Measurements from ENCODE around the gene COX5A. TPM values are rescaled to one million over a fixed set of nuclear protein-coding genes. Genes with fewer than 3 reads are reported as not detected.
A peak's percentile ranks its signal among the peaks of the same experiment; 100 is the strongest.
"Not testable (repeated sequence)": the region's sequence is repeated elsewhere in the genome, so short reads cannot be mapped to it uniquely, and the experiment has no call there.

COX5A gene
- polyA plus RNA-seq, 1 donor, result 192 TPM

DNA sequence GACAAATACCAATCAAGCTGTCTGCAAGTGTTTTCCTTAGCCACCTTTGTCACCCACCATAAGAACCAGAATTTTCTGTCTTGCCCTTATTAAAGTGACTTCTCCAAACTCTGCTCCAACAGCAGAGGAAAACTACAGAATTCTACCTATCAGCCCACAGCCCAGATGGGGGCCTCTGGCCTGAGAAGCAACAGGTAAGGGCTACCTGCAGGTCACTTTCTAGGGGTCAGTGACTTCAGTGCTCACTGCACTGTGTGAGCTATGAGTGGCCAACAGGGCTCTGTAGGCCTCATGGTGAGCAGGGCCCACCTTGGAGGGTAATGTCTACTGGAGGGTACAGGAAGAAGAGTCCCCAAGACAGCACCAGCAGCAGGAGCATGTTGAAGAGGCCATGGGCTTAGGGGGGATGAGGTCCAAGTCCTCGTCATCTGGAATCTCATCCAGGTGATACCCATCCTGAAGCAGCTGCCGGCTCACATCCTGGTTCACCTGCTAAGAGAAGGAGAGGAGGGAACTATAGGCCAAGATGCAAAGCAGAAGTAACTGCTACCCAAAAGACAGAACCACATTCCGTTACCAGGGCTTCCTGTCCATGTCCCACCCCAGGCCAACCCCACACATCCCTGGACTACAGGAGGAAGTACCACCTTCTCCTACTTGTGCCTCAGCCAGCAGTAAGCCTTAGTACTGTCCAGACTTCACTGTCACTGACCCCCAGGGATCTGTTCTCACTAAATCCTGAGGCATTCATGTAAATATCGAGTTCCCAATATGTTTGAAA lies 35.4 kb downstream of the COX5A start:
- no peak for DNase-seq

DNA sequence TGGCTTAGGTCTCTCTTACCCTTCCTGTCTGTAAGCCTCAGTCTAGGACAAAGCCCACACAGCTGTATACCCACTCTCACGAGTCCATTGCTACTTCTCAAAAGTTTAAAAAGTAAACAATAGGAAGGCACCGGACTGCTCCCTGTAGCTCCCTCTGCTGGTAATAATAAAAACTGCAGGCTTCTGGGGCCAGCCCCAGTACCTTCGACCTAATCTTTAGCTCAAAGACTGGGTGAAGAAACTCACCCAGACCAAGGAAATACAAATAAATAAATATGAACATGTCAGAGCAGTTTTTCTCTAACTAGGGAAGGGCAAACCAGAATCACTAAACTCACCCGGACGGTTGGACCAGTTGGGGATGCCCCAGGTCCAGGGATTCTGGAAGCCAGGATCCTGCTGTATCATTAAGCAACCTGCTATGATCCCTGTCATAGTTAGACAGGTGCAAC lies 36.2 kb downstream of the COX5A start:
- DNase-seq, result peak; percentile 50

DNA sequence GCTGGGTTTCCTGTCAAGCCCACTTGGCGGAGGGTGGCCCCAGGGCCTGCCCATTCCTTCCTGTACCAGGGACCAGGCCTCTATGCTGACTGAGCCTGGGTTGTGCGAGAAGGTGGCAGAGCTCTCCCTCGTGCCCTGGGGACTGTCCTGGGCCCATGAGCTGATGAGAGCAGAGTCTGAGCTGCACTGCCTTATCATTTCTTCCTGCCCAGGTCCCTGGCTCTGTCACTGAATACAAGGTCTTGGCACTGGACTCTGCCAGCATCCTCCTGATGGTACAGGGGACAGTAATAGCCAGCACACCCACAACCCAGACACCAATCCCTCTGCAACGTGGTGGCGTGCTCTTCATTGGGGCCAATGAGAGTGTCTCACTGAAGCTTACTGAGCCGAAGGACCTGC lies 40.6 kb downstream of the COX5A start:
- no peak for DNase-seq

DNA sequence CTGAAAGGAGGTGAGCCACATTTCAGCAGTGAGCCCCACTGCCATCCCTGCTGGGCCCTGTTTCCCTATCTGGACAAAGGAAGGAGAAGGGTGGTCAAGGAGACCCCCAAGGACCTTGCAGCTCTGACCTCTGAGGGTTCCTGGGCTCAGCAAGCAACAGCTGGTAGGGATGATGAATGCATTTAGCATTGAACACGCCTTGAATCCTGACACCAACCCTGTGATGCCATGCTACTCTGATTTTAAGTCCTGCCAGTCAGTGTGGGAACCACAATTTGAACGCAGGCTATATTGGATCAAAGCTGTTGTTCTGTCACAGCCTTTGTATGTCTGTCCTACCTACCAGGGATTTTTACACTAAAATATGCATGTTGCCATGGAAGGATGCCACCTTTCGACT lies 41.6 kb downstream of the COX5A start:
- DNase-seq, result no peak

DNA sequence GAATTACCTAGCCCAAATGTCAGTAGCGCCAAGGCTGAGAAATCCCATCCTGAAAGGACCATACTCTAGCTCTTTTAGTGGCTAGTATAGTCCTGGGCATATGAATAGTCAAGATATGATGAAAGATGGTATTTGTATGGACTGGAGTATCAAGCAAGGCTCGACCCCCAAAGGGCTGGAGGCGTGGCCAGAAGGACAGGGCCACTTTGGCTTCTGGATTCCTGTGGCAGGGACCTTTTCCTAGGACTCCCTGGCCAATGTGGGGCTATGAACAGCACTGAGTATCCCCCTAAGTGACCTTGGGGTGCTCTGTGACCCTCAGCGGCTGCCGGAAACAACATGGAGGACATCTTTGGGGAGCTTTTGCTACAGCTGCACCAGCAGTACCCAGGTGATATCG lies 42.0 kb downstream of the COX5A start:
- DNase-seq, result no peak

DNA sequence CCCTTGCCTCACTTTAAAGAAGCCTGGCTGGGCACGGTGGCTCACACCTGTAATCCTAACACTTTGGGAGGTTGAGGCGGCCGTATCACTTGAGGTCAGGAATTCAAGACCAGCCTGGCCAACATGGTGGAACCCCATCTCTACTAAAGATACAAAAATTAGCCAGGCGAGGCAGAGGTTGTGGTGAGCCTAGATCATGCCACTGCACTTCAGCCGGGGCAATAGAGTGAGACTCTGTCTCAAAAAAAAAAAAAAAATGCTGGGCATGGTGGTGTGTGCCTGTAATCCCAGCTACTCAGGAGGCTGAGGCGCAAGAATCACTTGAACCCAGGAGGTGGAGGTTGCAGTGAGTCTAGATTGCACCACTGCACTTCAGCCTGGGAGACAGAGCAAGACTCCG lies 43.5 kb downstream of the COX5A start:
- not testable (repeated sequence) for DNase-seq

DNA sequence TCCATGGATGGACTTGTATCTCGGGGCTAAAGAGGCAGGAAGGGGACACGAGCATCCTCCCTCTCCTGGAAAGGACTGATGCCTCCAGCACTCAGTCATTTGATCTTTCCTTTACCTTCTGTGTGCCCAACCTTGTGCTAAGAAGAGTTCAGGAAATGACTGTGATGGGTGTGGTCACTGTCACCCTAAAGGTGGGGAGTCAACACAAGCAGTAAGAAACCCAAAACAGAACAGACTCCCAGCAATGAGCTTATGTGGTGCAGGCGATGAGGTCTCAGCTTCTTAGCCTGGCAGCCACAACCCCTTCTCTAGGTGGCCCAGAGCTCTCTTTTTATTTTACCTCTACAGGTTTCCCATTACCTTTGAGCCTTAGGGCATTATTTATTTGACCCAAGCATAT lies 44.2 kb downstream of the COX5A start:
- DNase-seq, result no peak

DNA sequence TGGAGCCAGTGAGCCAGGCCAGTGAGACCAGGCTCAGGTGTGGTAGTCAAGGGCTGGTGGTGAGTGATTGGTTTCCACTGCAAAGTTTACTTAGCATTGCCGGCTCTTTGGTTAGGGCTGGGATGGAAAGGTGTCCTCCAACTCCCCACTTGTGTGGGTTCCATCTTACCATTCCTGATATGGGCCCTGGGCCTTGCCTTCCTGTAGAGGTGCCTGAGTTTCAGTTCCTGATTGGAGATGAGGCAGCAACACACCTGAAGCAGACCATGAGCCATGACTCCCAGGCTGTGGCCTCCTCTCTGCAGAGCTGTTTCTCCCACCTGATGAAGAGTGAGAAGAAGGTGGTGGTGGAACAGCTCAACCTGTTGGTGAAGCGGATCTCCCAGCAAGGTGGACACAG lies 44.9 kb downstream of the COX5A start:
- DNase-seq, result no peak

DNA sequence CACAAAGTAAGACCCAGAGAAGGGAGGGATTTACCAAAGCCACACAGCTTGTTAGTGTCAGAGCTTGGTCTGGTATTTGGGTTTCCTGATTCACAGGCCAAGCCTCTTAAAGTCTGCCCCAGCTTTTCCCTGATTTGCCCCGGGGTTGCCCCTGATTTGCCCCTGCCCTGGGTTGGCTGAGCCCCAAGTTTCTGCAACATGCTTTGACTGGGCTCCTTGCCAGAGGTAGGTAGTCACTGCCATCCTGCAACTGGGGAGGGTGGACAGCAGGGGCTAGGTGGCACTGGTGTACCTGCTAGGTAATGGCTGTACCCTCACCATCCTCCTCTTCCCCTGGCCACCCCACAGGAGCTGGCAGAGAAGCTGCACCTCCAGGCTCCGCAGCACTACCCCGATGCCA lies 45.6 kb downstream of the COX5A start:
- DNase-seq, result no peak

DNA sequence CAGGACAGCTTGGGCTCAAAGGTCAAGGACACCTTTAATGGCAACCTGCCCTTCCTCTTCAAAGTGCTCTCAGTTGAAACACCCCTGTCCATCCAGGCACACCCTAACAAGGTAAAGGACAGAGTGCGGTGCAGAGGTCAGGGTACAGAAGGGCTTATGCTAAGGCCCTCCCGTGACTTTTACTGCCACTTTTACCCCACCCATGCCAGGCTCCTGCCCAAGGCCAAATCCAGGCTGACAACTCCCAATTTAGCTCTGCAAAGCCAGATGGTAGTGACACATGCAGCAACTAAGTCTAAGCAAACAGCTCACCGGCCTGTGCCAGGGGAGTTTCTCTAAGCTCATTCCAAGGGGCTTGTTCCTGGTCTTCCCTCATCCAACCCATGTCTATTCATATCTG lies 46.4 kb downstream of the COX5A start:
- no peak for DNase-seq

DNA sequence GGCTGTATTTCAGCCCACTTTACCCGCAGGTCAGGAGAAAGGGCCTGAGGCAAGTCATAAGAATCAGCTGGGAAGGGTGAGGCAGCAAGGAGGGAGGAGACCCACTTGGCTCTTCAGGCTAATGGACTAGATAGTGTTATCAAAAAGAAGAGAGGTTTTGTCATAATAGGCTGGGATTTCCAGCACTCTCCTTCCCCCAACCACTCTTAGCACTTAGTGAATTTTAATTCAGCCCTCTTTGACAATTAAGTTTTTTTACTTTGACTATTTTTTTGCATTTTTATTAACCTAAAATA lies 47.3 kb downstream of the COX5A start:
- no peak for DNase-seq

DNA sequence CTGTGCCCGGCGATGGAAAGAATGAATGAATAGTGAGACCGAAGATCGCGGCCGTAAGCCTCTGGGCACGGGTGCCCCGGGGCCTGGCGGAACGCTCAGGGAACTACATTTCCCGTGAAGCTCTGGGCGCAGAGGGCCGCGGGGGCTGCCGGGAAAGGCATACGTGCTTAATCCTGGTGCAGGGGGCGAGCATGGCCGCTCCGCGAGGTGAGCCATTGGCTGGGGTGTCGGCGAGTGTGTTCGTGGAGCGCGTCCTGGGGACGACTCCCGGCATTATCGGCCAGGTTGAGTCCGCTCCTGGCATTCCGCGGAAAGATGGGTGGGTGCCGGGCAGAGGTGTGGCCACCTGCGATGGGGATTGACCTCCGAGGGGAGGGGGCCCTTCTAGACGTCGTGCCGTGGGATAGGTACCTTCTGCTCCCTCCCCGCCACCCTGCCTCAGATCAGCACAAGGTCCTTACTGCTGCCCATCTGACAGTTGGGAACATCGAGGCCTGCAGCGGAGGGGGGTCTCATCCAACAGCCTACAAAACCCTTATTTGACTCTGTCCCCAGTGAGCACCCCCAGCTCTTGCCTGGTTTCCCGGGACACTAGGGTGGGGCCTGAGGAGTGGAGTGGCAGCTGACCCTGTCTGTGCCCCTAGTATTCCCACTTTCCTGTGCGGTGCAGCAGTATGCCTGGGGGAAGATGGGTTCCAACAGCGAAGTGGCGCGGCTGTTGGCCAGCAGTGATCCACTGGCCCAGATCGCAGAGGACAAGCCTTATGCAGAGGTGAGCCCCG lies 47.8 kb downstream of the COX5A start, which contains the start of gene MPI:
Gene MPI, plus strand, starts transcription at position 160 of the 782 bp plus-strand sequence. Its CDS starts 32 bp downstream, at position 192.
- DNase-seq, result peak; percentile 81

DNA sequence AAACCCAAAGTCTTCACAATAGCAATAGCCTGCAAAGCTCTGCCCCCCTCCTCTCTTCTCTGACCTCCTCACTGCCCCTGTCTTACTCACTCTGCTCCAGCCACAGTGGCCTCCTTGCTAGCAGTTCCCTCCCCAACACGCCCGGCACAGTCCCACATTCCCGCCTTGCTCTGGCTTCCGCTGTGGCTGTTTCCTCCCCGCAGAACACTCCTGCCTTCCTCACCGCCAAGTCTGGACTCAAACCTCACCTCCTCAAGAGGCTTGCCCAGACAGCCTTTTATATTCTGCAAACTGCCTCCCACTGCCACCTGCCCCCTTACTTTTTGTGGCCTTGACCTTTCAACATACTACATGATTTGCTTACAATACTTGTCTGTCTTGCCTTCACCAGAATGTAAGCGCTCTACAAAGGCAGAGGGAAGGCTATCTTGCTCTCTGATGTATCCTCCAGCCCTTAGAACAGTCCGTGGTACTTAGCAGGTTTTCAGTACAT lies 48.4 kb downstream of the COX5A start:
- DNase-seq, result no peak

DNA sequence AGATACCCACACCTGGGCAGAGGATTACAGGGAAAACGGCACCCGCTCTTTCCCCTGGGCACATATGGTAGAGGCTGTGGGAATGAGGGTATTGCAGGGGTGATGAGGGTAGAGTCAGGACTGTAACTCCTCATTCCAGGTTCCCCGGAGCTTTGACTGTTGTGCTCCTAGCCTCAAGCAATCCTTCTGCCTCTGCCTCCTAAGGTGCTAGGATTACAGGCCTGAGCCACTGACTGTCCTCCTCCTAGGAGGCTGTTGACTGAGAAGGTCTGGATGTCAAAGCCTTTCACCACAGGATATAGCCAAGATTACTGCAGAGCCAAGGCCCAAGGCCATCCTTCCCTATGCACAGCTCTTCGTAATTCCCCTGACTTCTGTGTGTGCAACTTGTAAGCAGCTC lies 49.2 kb downstream of the COX5A start:
- DNase-seq, result no peak

DNA sequence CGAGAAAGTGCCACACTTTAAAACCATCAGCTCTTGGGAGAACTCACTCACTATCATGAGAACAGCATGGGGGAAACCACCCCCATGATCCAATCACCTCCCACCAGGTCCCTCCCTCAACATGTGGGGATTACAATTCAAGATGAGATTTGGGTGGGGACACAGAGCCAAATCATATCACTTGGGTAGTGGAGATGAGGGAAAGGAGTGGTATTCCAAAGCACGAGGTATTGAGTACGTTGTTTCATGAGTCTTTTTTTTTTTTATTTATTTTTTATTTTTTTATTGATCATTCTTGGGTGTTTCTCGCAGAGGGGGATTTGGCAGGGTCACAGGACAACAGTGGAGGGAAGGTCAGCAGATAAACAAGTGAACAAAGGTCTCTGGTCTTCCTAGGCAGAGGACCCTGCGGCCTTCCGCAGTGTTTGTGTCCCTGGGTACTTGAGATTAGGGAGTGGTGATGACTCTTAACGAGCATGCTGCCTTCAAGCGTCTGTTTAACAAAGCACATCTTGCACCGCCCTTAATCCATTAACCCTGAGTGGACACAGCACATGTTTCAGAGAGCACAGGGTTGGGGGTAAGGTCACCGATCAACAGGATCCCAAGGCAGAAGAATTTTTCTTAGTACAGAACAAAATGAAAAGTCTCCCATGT lies 50.2 kb downstream of the COX5A start:
- DNase-seq, result not testable (repeated sequence)

DNA sequence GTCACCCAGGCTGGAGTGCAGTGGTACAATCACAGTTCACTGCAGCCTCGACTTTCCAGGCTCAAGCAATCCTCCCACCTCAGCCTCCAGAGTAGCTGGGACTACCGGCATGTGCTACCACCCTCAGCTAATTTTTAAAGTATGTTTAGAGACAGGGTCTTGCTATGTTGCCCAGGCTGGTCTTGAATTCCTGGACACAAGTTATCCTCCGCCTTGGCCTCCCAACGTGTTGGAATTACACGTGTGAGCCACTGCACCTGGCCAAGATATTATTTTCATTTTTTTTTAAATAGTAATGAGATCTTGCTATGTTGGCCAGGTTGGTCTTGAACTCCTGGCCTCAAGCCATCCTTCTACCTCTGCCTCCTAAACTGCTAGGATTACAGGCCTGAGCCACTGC lies 52.4 kb downstream of the COX5A start:
- DNase-seq, result no peak

DNA sequence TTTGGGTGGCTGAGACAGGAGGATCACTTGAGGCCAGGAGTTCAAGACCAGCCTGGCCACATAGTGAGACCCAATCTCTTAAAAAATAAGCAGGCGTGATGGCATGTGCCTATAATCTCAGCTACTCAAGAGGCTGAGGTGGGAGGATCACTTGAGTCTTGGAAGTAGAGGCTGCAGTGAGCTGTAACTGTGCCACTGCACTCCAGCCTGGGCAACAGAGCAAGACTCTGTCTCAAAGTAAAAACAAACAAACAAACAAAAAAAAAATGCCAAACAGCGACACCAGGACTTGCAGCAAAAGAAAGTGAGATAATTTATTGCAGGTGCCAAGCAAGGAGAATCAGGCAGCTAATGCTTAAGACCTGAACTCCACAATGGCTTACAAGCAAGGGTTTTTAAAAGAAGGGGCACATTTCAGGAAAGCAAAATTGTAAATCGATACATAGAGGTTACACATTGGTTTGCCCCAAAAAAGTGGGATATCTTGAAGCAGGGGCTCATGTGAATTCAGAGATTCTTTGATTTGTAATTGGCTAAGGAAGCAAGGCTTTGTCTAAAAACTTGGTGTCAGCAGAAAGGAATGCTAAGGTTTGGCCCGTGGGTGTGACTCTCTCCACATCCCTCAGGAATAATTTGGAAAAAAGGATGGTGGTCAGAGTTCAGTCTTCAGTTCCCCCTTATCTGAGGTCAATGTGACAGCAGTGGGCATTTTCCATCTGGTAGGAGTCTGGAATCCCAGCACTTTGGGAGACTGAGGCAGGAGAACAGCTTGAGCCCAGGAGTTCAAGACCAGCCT lies 53.2 kb downstream of the COX5A start:
- no peak for DNase-seq

DNA sequence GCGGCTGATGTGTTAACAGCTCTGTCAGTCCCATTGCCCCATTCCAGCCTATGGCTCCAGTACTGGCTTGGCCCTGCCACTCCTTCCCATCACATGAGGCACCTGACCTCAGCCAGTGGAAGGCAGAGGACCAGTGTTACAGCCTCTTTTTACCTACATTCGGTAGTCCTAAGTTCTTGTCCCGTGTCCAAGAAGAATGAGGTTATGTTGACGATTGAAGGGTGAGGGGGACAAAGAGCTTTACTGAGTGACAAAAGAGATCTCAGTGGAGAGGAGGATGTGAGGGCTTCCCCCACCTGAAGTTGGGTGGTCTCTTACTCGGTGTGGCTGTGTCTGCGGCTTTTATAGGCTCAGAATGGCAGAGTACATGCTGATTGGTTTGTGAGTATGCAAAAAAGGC lies 55.3 kb downstream of the COX5A start:
- no peak for DNase-seq

DNA sequence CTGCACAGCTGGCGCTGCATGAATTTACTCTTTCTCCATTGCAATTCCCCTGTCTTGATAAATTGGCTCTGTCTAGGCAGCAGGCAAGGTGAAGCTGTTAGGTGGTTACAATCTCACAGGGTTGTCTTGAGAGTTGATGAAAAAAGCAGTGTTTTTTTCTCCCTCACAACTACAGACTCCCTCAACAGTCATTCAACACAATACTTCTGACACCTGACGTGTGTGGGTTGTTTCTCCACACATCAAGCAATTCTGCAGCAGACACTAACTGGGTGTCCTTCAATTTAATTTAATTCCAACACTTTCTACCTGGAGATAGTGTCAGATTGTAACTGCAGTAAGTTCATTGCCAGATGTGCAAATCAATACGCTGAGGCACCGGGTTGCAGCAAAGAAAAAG lies 59.6 kb downstream of the COX5A start:
- DNase-seq, result no peak

DNA sequence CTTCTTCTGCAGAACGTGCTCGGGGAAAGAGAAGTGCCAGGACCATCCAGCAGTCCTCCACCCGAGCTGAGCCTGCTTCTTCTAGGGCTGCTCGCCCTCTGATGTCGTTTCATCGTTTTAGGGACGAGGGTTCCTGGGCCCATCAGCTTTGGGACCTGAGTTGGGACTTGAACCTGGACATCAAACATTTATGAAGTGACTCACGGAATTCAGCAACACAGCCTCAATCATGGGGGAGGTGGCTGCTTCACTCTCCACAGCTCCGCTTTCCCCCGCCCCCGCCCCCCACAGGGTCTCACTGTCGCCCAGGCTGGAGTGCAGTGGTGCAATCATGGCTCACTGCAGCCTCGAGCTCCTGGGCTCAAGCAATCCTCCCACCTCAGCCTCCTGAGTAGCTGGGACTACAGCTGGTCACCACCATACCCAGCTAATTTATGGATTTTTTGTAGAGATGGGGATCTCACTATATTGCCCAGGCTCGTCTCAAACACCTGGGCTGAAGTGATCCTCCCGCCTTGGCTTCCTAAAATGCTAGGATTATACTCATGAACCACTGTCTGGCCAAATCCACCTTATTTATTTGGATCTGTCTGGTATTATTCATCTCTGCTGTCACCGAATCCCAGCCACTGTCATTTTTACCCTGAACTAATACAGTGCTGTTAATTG lies 64.0 kb downstream of the COX5A start:
- DNase-seq, result no peak

DNA sequence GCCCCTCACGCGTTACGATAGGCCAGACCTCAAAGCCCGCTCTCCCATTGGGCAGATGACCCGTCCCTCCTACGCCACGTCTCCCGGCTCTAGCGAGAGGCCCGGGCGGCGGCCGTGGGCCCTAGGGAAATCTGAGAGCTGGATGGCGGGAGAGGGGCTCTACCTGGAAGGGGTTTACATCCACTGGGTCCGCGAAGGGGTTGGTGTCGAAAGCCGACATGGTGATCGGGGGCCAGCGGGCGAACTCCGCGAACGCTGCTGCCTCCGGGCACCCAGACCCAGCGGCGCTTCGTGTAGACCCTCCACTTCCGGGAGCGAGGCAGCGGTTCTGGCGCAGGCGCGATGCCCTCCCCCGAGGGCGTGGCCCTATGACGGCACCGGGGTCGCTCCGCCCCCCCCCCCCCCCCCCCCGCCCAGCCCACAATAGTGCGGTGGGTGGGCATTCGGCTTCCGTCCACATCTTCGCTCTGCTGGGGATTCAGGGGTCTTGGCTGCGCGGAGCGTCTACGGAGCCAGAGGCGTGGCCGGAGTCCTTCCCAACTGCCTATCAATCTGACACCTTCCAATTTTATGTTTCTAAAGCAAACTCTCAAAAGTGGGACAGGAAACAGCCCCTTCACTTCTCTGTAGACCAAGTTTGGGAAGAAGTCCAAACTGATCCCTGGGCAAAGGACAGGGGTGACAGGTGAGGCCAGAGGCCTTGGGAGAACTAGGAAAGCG lies 64.7 kb downstream of the COX5A start, which contains the start of gene SCAMP2:
Gene SCAMP2, minus strand, starts transcription at position 330 of the 720 bp plus-strand sequence. Its CDS starts 110 bp downstream, at position 220.
- peak; percentile 95 for DNase-seq

Measured in left kidney (tissue), 2 donors.